WTC11 (cell line): ENCODE results near the gene MAP4K4.

Experiments used
- CREM ChIP-seq: sonication (generic); formaldehyde crosslinking; IDR thresholded peaks from 2 replicates; pipeline ENCODE4 v1.8.1; 2022; ENCODE audit warnings: mild to moderate bottlenecking, missing genetic modification reagents, moderate library complexity
- CTCF ChIP-seq: fragments of 200-600 bp; IDR thresholded peaks from 2 replicates; pipeline ENCODE4 v1.8.0; 2022; ENCODE audit warnings: antibody characterized with exemption
- E2F5 ChIP-seq: sonication (generic); formaldehyde crosslinking; IDR thresholded peaks from 2 replicates; pipeline ENCODE4 v1.8.1; 2022; ENCODE audit warnings: mild to moderate bottlenecking, moderate library complexity, missing genetic modification reagents
- FOXP1 ChIP-seq: sonication (generic); formaldehyde crosslinking; IDR thresholded peaks from 2 replicates; pipeline ENCODE4 v1.8.0; 2022; ENCODE audit warnings: missing genetic modification reagents, mild to moderate bottlenecking, moderate library complexity, borderline replicate concordance
- JUN ChIP-seq: sonication (generic); formaldehyde crosslinking; IDR thresholded peaks from 2 replicates; pipeline ENCODE4 v1.8.0; 2023; ENCODE audit warnings: mild to moderate bottlenecking, missing genetic modification reagents
- TEAD1 ChIP-seq: sonication (generic); formaldehyde crosslinking; IDR thresholded peaks from 2 replicates; pipeline ENCODE4 v1.8.0; 2022; ENCODE audit warnings: mild to moderate bottlenecking, missing genetic modification reagents
- TP53 ChIP-seq: sonication (generic); formaldehyde crosslinking; IDR thresholded peaks from 2 replicates; pipeline ENCODE4 v1.8.1; 2023; ENCODE audit warnings: mild to moderate bottlenecking, missing genetic modification reagents
- USF2 ChIP-seq: sonication (generic); formaldehyde crosslinking; IDR thresholded peaks from 2 replicates; pipeline ENCODE4 v1.8.1; 2023; ENCODE audit warnings: mild to moderate bottlenecking, missing genetic modification reagents, moderate library complexity
- TF ChIP-seq, protein P1 (sequence below): sonication (generic); formaldehyde crosslinking; conservative IDR thresholded peaks from 2 replicates; pipeline ENCODE4 v1.8.1; 2022; ENCODE audit warnings: mild to moderate bottlenecking, missing genetic modification reagents
- TF ChIP-seq, protein P2 (sequence below): sonication (generic); formaldehyde crosslinking; IDR thresholded peaks from 2 replicates; pipeline ENCODE4 v1.8.0; 2022; ENCODE audit warnings: mild to moderate bottlenecking, missing genetic modification reagents

DNA sequence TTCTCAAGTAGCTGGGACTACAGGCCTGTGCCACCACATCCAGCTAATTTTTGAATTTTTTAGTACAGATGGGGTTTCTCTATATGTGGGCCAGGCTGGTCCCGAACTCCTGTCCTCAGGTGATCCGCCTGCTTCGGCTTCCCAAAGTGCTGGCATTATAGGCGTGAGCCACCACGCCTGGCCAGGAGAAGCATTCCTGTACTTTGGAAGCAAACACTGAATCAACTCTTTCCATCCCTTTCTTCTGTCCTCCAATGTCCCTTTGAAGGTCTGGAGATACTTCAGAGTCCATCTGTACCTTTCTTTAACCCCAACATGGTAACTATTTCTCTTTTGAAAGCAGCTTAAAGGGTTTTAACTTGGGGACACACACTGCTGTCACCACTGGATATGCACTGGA, 23.6 kb upstream of the MAP4K4 start:
- TF ChIP-seq, protein P1, sequence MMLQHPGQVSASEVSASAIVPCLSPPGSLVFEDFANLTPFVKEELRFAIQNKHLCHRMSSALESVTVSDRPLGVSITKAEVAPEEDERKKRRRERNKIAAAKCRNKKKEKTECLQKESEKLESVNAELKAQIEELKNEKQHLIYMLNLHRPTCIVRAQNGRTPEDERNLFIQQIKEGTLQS = no peak
- TF ChIP-seq CTCF (no peak), TP53 (CRISPR knock-in tag) (no peak), JUN (no peak), E2F5 (no peak), FOXP1 (no peak), CREM (CRISPR knock-in tag) (no peak), TEAD1 (no peak), USF2 (no peak)
- TF ChIP-seq, protein P2, sequence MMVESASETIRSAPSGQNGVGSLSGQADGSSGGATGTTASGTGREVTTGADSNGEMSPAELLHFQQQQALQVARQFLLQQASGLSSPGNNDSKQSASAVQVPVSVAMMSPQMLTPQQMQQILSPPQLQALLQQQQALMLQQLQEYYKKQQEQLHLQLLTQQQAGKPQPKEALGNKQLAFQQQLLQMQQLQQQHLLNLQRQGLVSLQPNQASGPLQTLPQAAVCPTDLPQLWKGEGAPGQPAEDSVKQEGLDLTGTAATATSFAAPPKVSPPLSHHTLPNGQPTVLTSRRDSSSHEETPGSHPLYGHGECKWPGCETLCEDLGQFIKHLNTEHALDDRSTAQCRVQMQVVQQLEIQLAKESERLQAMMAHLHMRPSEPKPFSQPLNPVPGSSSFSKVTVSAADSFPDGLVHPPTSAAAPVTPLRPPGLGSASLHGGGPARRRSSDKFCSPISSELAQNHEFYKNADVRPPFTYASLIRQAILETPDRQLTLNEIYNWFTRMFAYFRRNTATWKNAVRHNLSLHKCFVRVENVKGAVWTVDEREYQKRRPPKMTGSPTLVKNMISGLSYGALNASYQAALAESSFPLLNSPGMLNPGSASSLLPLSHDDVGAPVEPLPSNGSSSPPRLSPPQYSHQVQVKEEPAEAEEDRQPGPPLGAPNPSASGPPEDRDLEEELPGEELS = no peak
